H9 (cell line): Measurements from ENCODE around the gene SULF2. TPM values are rescaled to one million over a fixed set of nuclear protein-coding genes. Genes with fewer than 3 reads are reported as not detected.

Experiments
- DNase-seq: peaks from one replicate; pipeline ENCODE4 v3.0.0-alpha.2; 2017
- H2AFZ ChIP-seq: one replicate; pipeline ENCODE4 v1.6.1; 2013; ENCODE audit warnings: mild to moderate bottlenecking, low read length, control low read depth, moderate library complexity
- H2AK5ac ChIP-seq: 2 replicates; pipeline ENCODE4 v1.6.1; 2013; ENCODE audit warnings: low read length, control low read depth, mixed read lengths; ENCODE audit not compliant: insufficient read length
- H2BK120ac ChIP-seq: one replicate; pipeline ENCODE4 v1.6.1; 2013; ENCODE audit warnings: low read depth, mild to moderate bottlenecking, low read length, control low read depth, inconsistent platforms; ENCODE audit not compliant: poor library complexity, severe bottlenecking
- H2BK12ac ChIP-seq: 2 replicates; pipeline ENCODE4 v1.6.1; 2013; ENCODE audit warnings: low read length, control low read depth, mixed read lengths, low read depth; ENCODE audit not compliant: insufficient read length
- H2BK15ac ChIP-seq: 2 replicates; pipeline ENCODE4 v1.6.1; 2013; ENCODE audit warnings: low read depth, low read length, control low read depth
- H2BK20ac ChIP-seq: one replicate; pipeline ENCODE4 v1.6.1; 2013; ENCODE audit warnings: low read depth, mild to moderate bottlenecking, low read length, control low read depth, inconsistent platforms; ENCODE audit not compliant: poor library complexity, severe bottlenecking
- H2BK5ac ChIP-seq: 2 replicates; pipeline ENCODE4 v1.6.1; 2013; ENCODE audit warnings: low read length, control low read depth, mixed read lengths; ENCODE audit not compliant: insufficient read length
- H3K14ac ChIP-seq: 2 replicates; pipeline ENCODE4 v1.6.1; 2013; ENCODE audit warnings: low read length, control low read depth; ENCODE audit not compliant: insufficient read depth
- H3K18ac ChIP-seq: 2 replicates; pipeline ENCODE4 v1.6.1; 2013; ENCODE audit warnings: low read depth, mild to moderate bottlenecking, mixed read lengths, low read length, control low read depth; ENCODE audit not compliant: insufficient read length
- H3K23ac ChIP-seq: 2 replicates; pipeline ENCODE4 v1.6.1; 2013; ENCODE audit warnings: low read length, control low read depth, mixed read lengths, low read depth; ENCODE audit not compliant: insufficient read length
- H3K23me2 ChIP-seq: 2 replicates; pipeline ENCODE4 v1.6.1; 2013; ENCODE audit warnings: low read depth, mild to moderate bottlenecking, mixed read lengths, low read length, control low read depth; ENCODE audit not compliant: insufficient read length, poor library complexity, severe bottlenecking
- H3K27ac ChIP-seq: 2 replicates; pipeline ENCODE4 v1.5.1; 2013; ENCODE audit warnings: low read length, control low read depth, mixed read lengths, low read depth; ENCODE audit not compliant: insufficient read length
- H3K27me3 ChIP-seq: 2 replicates; pipeline ENCODE4 v1.6.1; 2013; ENCODE audit warnings: low read length, control low read depth, inconsistent platforms; ENCODE audit not compliant: insufficient read depth
- H3K4ac ChIP-seq: 2 replicates; pipeline ENCODE4 v1.6.1; 2013; ENCODE audit warnings: low read depth, mild to moderate bottlenecking, control low read depth, inconsistent platforms, low read length, moderate library complexity
- H3K4me1 ChIP-seq: 2 replicates; pipeline ENCODE4 v1.6.1; 2013; ENCODE audit warnings: low read length, control low read depth, inconsistent platforms; ENCODE audit not compliant: insufficient read depth
- H3K4me2 ChIP-seq: 2 replicates; pipeline ENCODE4 v1.6.1; 2013; ENCODE audit warnings: low read length, control low read depth, mixed read lengths; ENCODE audit not compliant: insufficient read length, insufficient read depth
- H3K56ac ChIP-seq: 2 replicates; pipeline ENCODE4 v1.6.1; 2013; ENCODE audit warnings: low read depth, mild to moderate bottlenecking, mixed read lengths, low read length, control low read depth; ENCODE audit not compliant: insufficient read length
- H3K79me1 ChIP-seq: 2 replicates; pipeline ENCODE4 v1.6.1; 2013; ENCODE audit warnings: low read depth, mild to moderate bottlenecking, moderate library complexity, low read length, control low read depth, inconsistent platforms; ENCODE audit not compliant: insufficient read depth, poor library complexity, severe bottlenecking
- H3K79me2 ChIP-seq: 2 replicates; pipeline ENCODE4 v1.6.1; 2013; ENCODE audit warnings: low read length, control low read depth, inconsistent platforms; ENCODE audit not compliant: insufficient read depth
- H3K9ac ChIP-seq: 2 replicates; pipeline ENCODE4 v1.6.1; 2013; ENCODE audit warnings: low read length, control low read depth, mixed read lengths; ENCODE audit not compliant: insufficient read length; ENCODE audit errors: extremely low read depth
- H3K9me3 ChIP-seq: one replicate; pipeline ENCODE4 v1.6.1; 2013; ENCODE audit warnings: low read depth, low read length, inconsistent platforms; ENCODE audit not compliant: control insufficient read depth
- H3T11ph ChIP-seq: one replicate; pipeline ENCODE4 v1.6.1; 2013; ENCODE audit warnings: mild to moderate bottlenecking, low read length, control low read depth, inconsistent platforms
- H4K20me1 ChIP-seq: one replicate; pipeline ENCODE4 v1.6.1; 2013; ENCODE audit not compliant: control insufficient read depth, insufficient read length, insufficient read depth
- H4K5ac ChIP-seq: 2 replicates; pipeline ENCODE4 v1.6.1; 2013; ENCODE audit warnings: low read depth, mild to moderate bottlenecking, mixed read lengths, low read length, control low read depth; ENCODE audit not compliant: insufficient read length
- H4K8ac ChIP-seq: replicated peaks from 2 replicates; pipeline ENCODE4 v1.6.1; 2013; ENCODE audit warnings: low read length, control low read depth, mixed read lengths, low read depth; ENCODE audit not compliant: insufficient read length
- H4K91ac ChIP-seq: 2 replicates; pipeline ENCODE4 v1.6.1; 2013; ENCODE audit warnings: low read depth, mild to moderate bottlenecking, moderate library complexity, mixed read lengths, low read length, control low read depth; ENCODE audit not compliant: insufficient read length
- H3K27ac Mint-ChIP-seq, 3 experiments: 2 replicates in 2 of 3; 3 replicates in 1 of 3; pipeline ENCODE4 v1.8.0; 2020 to 2021; ENCODE audit warnings: mixed read lengths in 3 of 3, mild to moderate bottlenecking in 1 of 3, moderate library complexity in 1 of 3
- H3K27me3 Mint-ChIP-seq: 2 replicates; pipeline ENCODE4 v1.8.0; 2021; ENCODE audit warnings: low read depth, mild to moderate bottlenecking, moderate library complexity, mixed read lengths
- H3K36me3 Mint-ChIP-seq, 3 experiments: 2 replicates in 2 of 3; 3 replicates in 1 of 3; pipeline ENCODE4 v1.8.0; 2020 to 2021; ENCODE audit warnings: low read depth in 3 of 3, mixed read lengths in 3 of 3; ENCODE audit not compliant: insufficient read depth in 1 of 3
- H3K4me1 Mint-ChIP-seq, 2 experiments: 2 replicates each; pipeline ENCODE4 v1.8.0; 2020; ENCODE audit warnings: mixed read lengths in 2 of 2
- H3K4me3 Mint-ChIP-seq, 2 experiments: 2 replicates in 1 of 2; 3 replicates in 1 of 2; pipeline ENCODE4 v1.8.0; 2020 to 2021; ENCODE audit warnings: mild to moderate bottlenecking in 2 of 2, mixed read lengths in 2 of 2, moderate library complexity in 1 of 2
- H3K9me3 Mint-ChIP-seq, 2 experiments: 2 replicates in 1 of 2; 3 replicates in 1 of 2; pipeline ENCODE4 v1.8.0; 2020; ENCODE audit warnings: mild to moderate bottlenecking in 2 of 2, mixed read lengths in 2 of 2, moderate library complexity in 1 of 2
- CTCF ChIP-seq: fragments of 200-600 bp; sonication (generic); conservative IDR thresholded peaks from 3 replicates; pipeline ENCODE4 v1.8.0; 2021; ENCODE audit warnings: antibody characterized with exemption, mild to moderate bottlenecking
- WGBS: extraction: QIAGEN DNeasy Blood & Tissue Kit; methylation state at CpG from one replicate; pipeline ENCODE4 v1.1.7; 2013; ENCODE audit warnings: missing lambda C conversion rate, low lambda C conversion rate, mixed read lengths; ENCODE audit not compliant: insufficient read length; ENCODE audit errors: extremely low coverage; 5-methylcytosine and 5-hydroxymethylcytosine counted together
- total RNA-seq: library from RNA; stranded (reverse); gene quantifications from 2 replicates; pipeline ENCODE4 v1.2.1, GENCODE V29; 2021

SULF2 gene
- total RNA-seq, 1 experiment from 2014 or later, result 31.2 TPM

GRCh38 chr20:47765271-47765670, 20.0 kb downstream of the SULF2 start:
- Histone ChIP-seq H3K9me3 (no peaks in the 10 kb centered on the region), H4K8ac (no peak overlapping the region), H3K79me2 (no peaks in the 10 kb centered on the region), H2BK12ac (no peak overlapping the region), H4K20me1 (no peaks in the 10 kb centered on the region), H3K23ac (no peak overlapping the region), H3K4ac (no peak overlapping the region), H3K27ac (no peak overlapping the region), H3K9ac (no peak overlapping the region), H3K14ac (no peak overlapping the region), H2BK15ac (no peak overlapping the region), H2BK120ac (no peak overlapping the region), H3K4me2 (no peak overlapping the region), H2AFZ (no peak overlapping the region), H3K79me1 (no peaks in the 10 kb centered on the region), H3T11ph (no peak overlapping the region), H3K23me2 (no peaks in the 10 kb centered on the region), H3K56ac (no peak overlapping the region), H3K18ac (no peak overlapping the region), H2AK5ac (no peak overlapping the region), H2BK5ac (no peak overlapping the region), H3K27me3 (no peaks in the 10 kb centered on the region), H4K91ac (no peak overlapping the region), H3K4me1 (peaks cover 5% of the 10 kb centered on the region; the same call in 1 of the 2 replicates), H2BK20ac (no peak overlapping the region), H4K5ac (no peak overlapping the region)
- no CpG with 5 or more reads among the region's 7 CpGs for WGBS
- Mint-ChIP-seq H3K36me3 (peaks cover 10 to 16% (median 13%) of the 10 kb centered on the region in 3 experiments), H3K27me3 (no peaks in the 10 kb centered on the region; the same call in 1 of the 2 replicates), H3K4me1 (peaks cover 41 to 57% of the 10 kb centered on the region in 2 experiments), H3K4me3 (no peak overlapping the region), H3K9me3 (peaks cover 2 to 6% of the 10 kb centered on the region in 2 experiments), H3K27ac (peak overlapping the region in 1 of 3 experiments; percentile 94; a peak in 2 of 7 replicates)
- no peak for DNase-seq
- no peak for TF ChIP-seq CTCF
